Measurements from ENCODE around the gene OR4F15.
A peak's percentile ranks its signal among the peaks of the same experiment; 100 is the strongest.

Gene OR4F15

GRCh38 chr15:101803209-101803608 lies 8.8 kb upstream of the OR4F15 start, which contains the start of gene OR4F6:
TSS of gene OR4F6 (plus strand) at chr15:101803509. CDS start at chr15:101805720, 2,211 bp downstream.
- H3K4me3 ChIP-seq (ENCODE audit: low read depth, low read length): no peak within 1 kb of the TSS
- no peak for TF ChIP-seq CTCF (IDR thresholded peaks at IDR 0.05; ENCODE audit: low read depth, low read length)

GRCh38 chr15:101803676-101804075 lies 8.3 kb upstream of the OR4F15 start:
- no peak overlapping the region for H3K4me3 ChIP-seq (ENCODE audit: low read depth, low read length)
- no peak for TF ChIP-seq CTCF (IDR thresholded peaks at IDR 0.05; ENCODE audit: low read depth, low read length)

GRCh38 chr15:101804375-101804774 lies 7.6 kb upstream of the OR4F15 start:
- H3K4me3 ChIP-seq (ENCODE audit: low read depth, low read length): no peak overlapping the region
- no peak for TF ChIP-seq CTCF (IDR thresholded peaks at IDR 0.05; ENCODE audit: low read depth, low read length)

GRCh38 chr15:101804941-101805340 lies 7.1 kb upstream of the OR4F15 start:
- TF ChIP-seq CTCF (IDR thresholded peaks at IDR 0.05; ENCODE audit: low read depth, low read length): no peak

GRCh38 chr15:101805605-101806345 lies 6.2 kb upstream of the OR4F15 start:
- no peak for TF ChIP-seq CTCF (IDR thresholded peaks at IDR 0.05; ENCODE audit: low read depth, low read length)
- H3K4me3 ChIP-seq (ENCODE audit: low read depth, low read length): no peak overlapping the region

More at GRCh38 chr15:101804941-101805340, 7.1 kb upstream of the OR4F15 start:
- no peak overlapping the region for H3K4me3 ChIP-seq (ENCODE audit: low read depth, low read length)

GRCh38 chr15:101807345-101807945 lies 4.6 kb upstream of the OR4F15 start:
- no peak for TF ChIP-seq CTCF (IDR thresholded peaks at IDR 0.05; ENCODE audit: low read depth, low read length)
- H3K4me3 ChIP-seq (ENCODE audit: low read depth, low read length): no peak overlapping the region

- no peak for TF ChIP-seq CTCF (IDR thresholded peaks at IDR 0.05; ENCODE audit: low read depth, low read length)
- H3K4me3 ChIP-seq (ENCODE audit: low read depth, low read length): peak overlapping the region; percentile 3; the same call in 1 of the 2 replicates
Measured at GRCh38 chr15:101808201-101808600, 3.8 kb upstream of the OR4F15 start.

All from WI38 (cell line).